Stimulated activated CD4-positive, alpha-beta T cell treated with anti-CD3 and anti-CD28 coated beads, Interleukin-1b, Interleukin-23, amount 100 ng/mL, for 48 hours (primary cell): ENCODE data around the gene PLPP7.
A peak's percentile ranks its signal among the peaks of the same experiment; 100 is the strongest.
"Not testable (repeated sequence)": the region's sequence is repeated elsewhere in the genome, so short reads cannot be mapped to it uniquely, and the experiment has no call there.

ENCODE experiments used
- DNase-seq: peaks from one replicate; pipeline ENCODE4 v3.0.0-alpha.2; 2020

Gene PLPP7

GRCh38 chr9:131335368-131335755 is 45.8 kb downstream of the PLPP7 start:
- DNase-seq, result no peak

DNA sequence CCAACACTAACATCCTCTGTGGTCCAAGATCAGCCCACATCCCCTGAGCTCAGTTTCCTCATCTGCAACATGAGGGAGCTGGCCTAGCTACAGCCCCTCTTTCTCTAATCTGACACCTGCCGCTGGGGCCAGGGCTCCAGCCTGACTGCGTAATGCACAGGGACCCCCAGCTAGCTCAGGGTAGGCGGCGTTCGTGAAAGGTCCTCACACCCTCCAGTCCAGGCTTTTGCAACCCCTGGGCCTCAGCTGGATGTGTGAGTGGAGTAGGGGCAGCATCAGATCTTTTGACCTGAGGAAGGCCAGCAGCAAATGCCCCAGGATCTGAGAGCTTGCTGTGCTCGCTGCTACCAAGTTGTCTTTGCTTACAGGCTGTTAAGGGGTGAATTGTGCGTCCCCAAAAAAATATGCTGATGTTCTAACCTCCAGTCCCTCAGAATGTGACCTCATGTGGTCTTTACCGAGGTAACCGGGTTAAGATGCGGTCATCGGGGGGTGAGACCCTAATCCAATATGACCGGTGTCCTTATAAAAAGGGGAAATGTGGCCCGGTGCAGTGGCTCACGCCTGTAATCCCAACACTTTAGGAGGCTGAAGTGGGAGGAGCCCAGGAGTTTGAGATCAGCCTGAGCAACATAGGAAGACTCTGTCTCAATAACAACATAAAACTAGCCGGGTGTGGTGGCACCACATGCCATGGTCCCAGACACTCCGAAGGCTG is 47.8 kb downstream of the PLPP7 start:
- DNase-seq, result no peak

- DNase-seq, result not testable (repeated sequence)
Measured at GRCh38 chr9:131339212-131339611, 49.7 kb downstream of the PLPP7 start.

GRCh38 chr9:131344931-131345535 is 55.5 kb downstream of the PLPP7 start:
- DNase-seq, result not testable (repeated sequence)

GRCh38 chr9:131346559-131346958 is 57.0 kb downstream of the PLPP7 start:
- DNase-seq, result no peak

- no peak for DNase-seq
Measured at GRCh38 chr9:131347376-131348020, 58.0 kb downstream of the PLPP7 start.

- no peak for DNase-seq
Measured at GRCh38 chr9:131348631-131349521, 59.4 kb downstream of the PLPP7 start.

GRCh38 chr9:131349522-131349880 is 60.0 kb downstream of the PLPP7 start:
- DNase-seq, result no peak

GRCh38 chr9:131349881-131350563 is 60.5 kb downstream of the PLPP7 start:
- peak; percentile 86 for DNase-seq

GRCh38 chr9:131356479-131356878 is 67.0 kb downstream of the PLPP7 start:
- not testable (repeated sequence) for DNase-seq

- DNase-seq, result no peak
Measured at GRCh38 chr9:131358556-131358955, 69.0 kb downstream of the PLPP7 start.
